Suprapubic skin (tissue), 4 donors: Measurements from ENCODE around the gene TYW3. TPM values are rescaled to one million over a fixed set of nuclear protein-coding genes. Genes with fewer than 3 reads are reported as not detected.

ENCODE experiments used
- DNase-seq, 2 donors: peaks; one replicate each; pipeline ENCODE4 v3.0.0-alpha.2; 2019; ENCODE audit warnings: low spot score in 2 of 2
- H3K27ac ChIP-seq: fragments of 200-600 bp; sonication (generic); one replicate; pipeline ENCODE4 v1.5.1; 2019
- H3K27me3 ChIP-seq: fragments of 200-600 bp; sonication (generic); one replicate; pipeline ENCODE4 v1.5.1; 2019
- H3K36me3 ChIP-seq: fragments of 200-600 bp; sonication (generic); one replicate; pipeline ENCODE4 v1.5.1; 2019
- H3K4me1 ChIP-seq: fragments of 200-600 bp; sonication (generic); one replicate; pipeline ENCODE4 v1.5.1; 2019
- H3K4me3 ChIP-seq: fragments of 200-600 bp; sonication (generic); one replicate; pipeline ENCODE4 v1.5.1; 2019; ENCODE audit warnings: mild to moderate bottlenecking
- H3K9me3 ChIP-seq: fragments of 200-600 bp; sonication (generic); one replicate; pipeline ENCODE4 v1.5.1; 2019
- CTCF ChIP-seq, 2 donors: fragments of 200-600 bp in 1 of 2; fragments of 450-650 bp in 1 of 2; sonication (generic) in 1 of 2; IDR thresholded peaks; one replicate each; pipeline ENCODE4 v1.5.1; 2016 to 2019; ENCODE audit warnings: antibody characterized with exemption in 2 of 2, mild to moderate bottlenecking in 1 of 2, moderate library complexity in 1 of 2
- EP300 ChIP-seq: sonication (generic); formaldehyde crosslinking; IDR thresholded peaks from one replicate; pipeline ENCODE4 v1.6.1; 2017; ENCODE audit warnings: antibody characterized with exemption
- POLR2A ChIP-seq, 2 donors: fragments of 450-650 bp; IDR thresholded peaks; one replicate each; pipeline ENCODE4 v1.6.1; 2017; ENCODE audit warnings: antibody characterized with exemption in 2 of 2, mild to moderate bottlenecking in 2 of 2, moderate library complexity in 2 of 2
- POLR2AphosphoS5 ChIP-seq, 3 donors: sonication (generic); formaldehyde crosslinking; IDR thresholded peaks; one replicate each; pipeline ENCODE4 v1.6.1; 2017; ENCODE audit warnings: antibody characterized with exemption in 3 of 3
- WGBS: methylation state at CpG from one replicate; pipeline ENCODE4 v1.1.5; 2018; 5-methylcytosine and 5-hydroxymethylcytosine counted together
- total RNA-seq, 4 donors: library from RNA; depleted of rRNA; stranded (reverse); fragments of >200 nt; gene quantifications; one replicate each; pipeline ENCODE4 v1.1.0, GENCODE V29; 2016

TYW3 gene
- total RNA-seq, 4 donors from 2014 or later, result 7.4 to 15.8 (median 11.0) TPM

DNA sequence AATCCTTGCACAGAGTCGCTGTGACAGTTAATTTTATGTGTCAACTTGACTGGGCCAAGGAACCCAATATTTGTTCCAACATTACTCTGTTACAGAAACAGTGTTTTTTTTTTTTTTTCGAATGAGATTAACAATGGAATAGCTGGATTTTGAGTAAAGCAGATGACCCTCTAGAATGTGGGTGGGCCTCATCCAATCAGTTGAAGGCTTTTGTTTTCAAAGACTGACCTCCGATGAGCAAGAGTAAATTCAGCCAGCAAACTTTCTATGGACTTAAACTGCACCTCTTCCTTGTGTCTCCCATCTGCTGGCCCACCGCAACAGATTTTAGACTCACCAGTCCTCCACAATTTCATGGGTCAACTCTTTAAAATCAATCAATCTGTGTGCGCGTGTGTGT, 17.1 kb upstream of the TYW3 start:
- WGBS, result 87% methylated on average over 6 of the region's 6 CpGs
- peaks cover 57% of the 10 kb centered on the region for H3K36me3 ChIP-seq

GRCh38 chr1:74716822-74717221, 16.1 kb upstream of the TYW3 start:
- 95% methylated on average over 1 of the region's 1 CpG for WGBS
- no peak for DNase-seq
- Histone ChIP-seq H3K4me1 (no peaks in the 10 kb centered on the region), H3K9me3 (no peaks in the 10 kb centered on the region), H3K4me3 (no peak overlapping the region), H3K27ac (no peak overlapping the region), H3K36me3 (peaks cover 59% of the 10 kb centered on the region), H3K27me3 (no peaks in the 10 kb centered on the region)
- TF ChIP-seq POLR2AphosphoS5 (IDR thresholded peaks at IDR 0.05) (no peak), CTCF (IDR thresholded peaks at IDR 0.05) (no peak), POLR2A (IDR thresholded peaks at IDR 0.05) (no peak), EP300 (no peak)

More for the DNA sequence above, 17.1 kb upstream of the TYW3 start:
- no peaks in the 10 kb centered on the region for H3K4me1 ChIP-seq
- no peak overlapping the region for H3K27ac ChIP-seq
- no peak for DNase-seq
- no peaks in the 10 kb centered on the region for H3K9me3 ChIP-seq
- H3K27me3 ChIP-seq, result no peaks in the 10 kb centered on the region
- TF ChIP-seq EP300 (no peak), POLR2AphosphoS5 (IDR thresholded peaks at IDR 0.05) (no peak), CTCF (IDR thresholded peaks at IDR 0.05) (no peak), POLR2A (IDR thresholded peaks at IDR 0.05) (no peak)
- no peak overlapping the region for H3K4me3 ChIP-seq

- H3K36me3 ChIP-seq, result peaks cover 65% of the 10 kb centered on the region
- TF ChIP-seq POLR2A (IDR thresholded peaks at IDR 0.05) (no peak), EP300 (no peak), CTCF (IDR thresholded peaks at IDR 0.05) (no peak), POLR2AphosphoS5 (IDR thresholded peaks at IDR 0.05) (no peak)
- DNase-seq, result no peak
- H3K27me3 ChIP-seq, result no peaks in the 10 kb centered on the region
- WGBS, result 94% methylated on average over 2 of the region's 2 CpGs
- H3K9me3 ChIP-seq, result no peaks in the 10 kb centered on the region
- no peak overlapping the region for H3K4me3 ChIP-seq
- H3K27ac ChIP-seq, result no peak overlapping the region
- no peaks in the 10 kb centered on the region for H3K4me1 ChIP-seq
These were observed 15.3 kb upstream of the TYW3 start for GRCh38 chr1:74717626-74718025.

- no peaks in the 10 kb centered on the region for H3K27me3 ChIP-seq
- 100% methylated on average over 1 of the region's 1 CpG for WGBS
- no peak for TF ChIP-seq POLR2AphosphoS5 (IDR thresholded peaks at IDR 0.05)
- no peak for TF ChIP-seq EP300
- TF ChIP-seq POLR2A (IDR thresholded peaks at IDR 0.05), result no peak
- no peak for TF ChIP-seq CTCF (IDR thresholded peaks at IDR 0.05)
- H3K36me3 ChIP-seq, result peaks cover 20% of the 10 kb centered on the region
- H3K27ac ChIP-seq, result no peak overlapping the region
- peaks cover 4% of the 10 kb centered on the region for H3K9me3 ChIP-seq
- H3K4me1 ChIP-seq, result no peaks in the 10 kb centered on the region
- no peak for DNase-seq
- H3K4me3 ChIP-seq, result no peak overlapping the region
These were observed 6.9 kb upstream of the TYW3 start for GRCh38 chr1:74726063-74726462.

DNA sequence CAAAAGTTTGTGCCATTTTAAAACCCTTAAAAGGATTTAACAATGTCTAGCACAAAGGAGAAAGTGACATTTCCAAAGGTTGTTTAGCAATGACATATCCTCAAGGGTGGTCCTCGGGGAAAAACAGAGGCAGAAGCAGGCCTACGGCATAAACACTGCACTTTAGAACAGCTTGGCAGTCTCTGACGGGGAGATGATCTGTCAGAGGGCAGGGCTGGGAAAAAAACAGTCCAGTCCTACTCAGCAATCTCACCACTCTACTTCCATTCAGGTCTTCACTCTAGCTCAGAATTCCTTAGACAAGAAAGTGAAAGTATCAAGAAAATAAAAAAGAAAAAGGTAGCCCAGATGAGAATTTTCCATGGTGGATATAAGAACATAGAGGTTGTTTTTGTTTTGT, 4.2 kb upstream of the TYW3 start:
- no peak overlapping the region for H3K27ac ChIP-seq
- H3K27me3 ChIP-seq, result no peaks in the 10 kb centered on the region
- peaks cover 10% of the 10 kb centered on the region for H3K4me1 ChIP-seq
- H3K9me3 ChIP-seq, result peaks cover 4% of the 10 kb centered on the region
- no peak for DNase-seq
- no peaks in the 10 kb centered on the region for H3K36me3 ChIP-seq
- WGBS, result 30% methylated on average over 3 of the region's 3 CpGs
- H3K4me3 ChIP-seq, result no peak overlapping the region
- no peak for TF ChIP-seq POLR2AphosphoS5 (IDR thresholded peaks at IDR 0.05)
